ENCODE data around the gene PRR35.

DNA sequence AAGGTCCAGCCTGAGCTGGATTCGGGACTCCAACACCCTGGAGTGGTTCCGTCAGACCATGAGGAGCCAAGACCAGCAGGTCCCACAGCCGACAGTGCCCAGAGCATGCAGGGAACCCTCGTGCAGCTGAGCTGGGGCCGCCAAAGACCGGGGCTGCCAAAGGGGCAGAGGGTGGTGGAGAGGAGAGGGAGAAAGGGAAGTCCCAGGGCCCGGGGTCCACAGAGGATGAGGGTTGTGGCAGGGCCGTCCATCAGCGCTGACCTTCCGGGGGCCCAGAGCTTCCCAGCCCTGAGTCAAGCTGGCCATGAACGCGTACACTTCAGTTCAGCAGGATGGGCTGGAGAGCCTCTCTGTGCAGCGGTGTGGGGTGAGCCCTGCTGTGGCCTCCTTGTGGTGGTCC is 39.3 kb upstream of the PRR35 start:
- TF ChIP-seq, protein P1, sequence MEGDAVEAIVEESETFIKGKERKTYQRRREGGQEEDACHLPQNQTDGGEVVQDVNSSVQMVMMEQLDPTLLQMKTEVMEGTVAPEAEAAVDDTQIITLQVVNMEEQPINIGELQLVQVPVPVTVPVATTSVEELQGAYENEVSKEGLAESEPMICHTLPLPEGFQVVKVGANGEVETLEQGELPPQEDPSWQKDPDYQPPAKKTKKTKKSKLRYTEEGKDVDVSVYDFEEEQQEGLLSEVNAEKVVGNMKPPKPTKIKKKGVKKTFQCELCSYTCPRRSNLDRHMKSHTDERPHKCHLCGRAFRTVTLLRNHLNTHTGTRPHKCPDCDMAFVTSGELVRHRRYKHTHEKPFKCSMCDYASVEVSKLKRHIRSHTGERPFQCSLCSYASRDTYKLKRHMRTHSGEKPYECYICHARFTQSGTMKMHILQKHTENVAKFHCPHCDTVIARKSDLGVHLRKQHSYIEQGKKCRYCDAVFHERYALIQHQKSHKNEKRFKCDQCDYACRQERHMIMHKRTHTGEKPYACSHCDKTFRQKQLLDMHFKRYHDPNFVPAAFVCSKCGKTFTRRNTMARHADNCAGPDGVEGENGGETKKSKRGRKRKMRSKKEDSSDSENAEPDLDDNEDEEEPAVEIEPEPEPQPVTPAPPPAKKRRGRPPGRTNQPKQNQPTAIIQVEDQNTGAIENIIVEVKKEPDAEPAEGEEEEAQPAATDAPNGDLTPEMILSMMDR (IDR thresholded peaks at IDR 0.05): no peak
- no peak for TF ChIP-seq ZFX (IDR thresholded peaks at IDR 0.05; ENCODE audit: borderline replicate concordance)

Data from 22Rv1 (cell line).